RWPE1 (cell line): ENCODE results near the gene DOCK9.

Source experiments
- CTCF ChIA-PET: fragments of 350-600 bp; sonication (Branson Sonifier 250); formaldehyde crosslinking; extraction: SDS; loops from one replicate; lab custom pipeline; 2021; lab: Yijun Ruan, JAX
- POLR2A ChIA-PET: fragments of 400-600 bp; formaldehyde crosslinking; extraction: SDS; loops from one replicate; lab custom pipeline; 2020; ENCODE audit warnings: antibody characterized with exemption; ENCODE audit not compliant: low non-redundant PET; lab: Yijun Ruan, JAX
- DNase-seq: peaks from one replicate; pipeline ENCODE4 v3.0.0; 2012; ENCODE audit warnings: low spot score
- H3K27ac ChIP-seq: fragments of 450-650 bp; 2 replicates; pipeline ENCODE4 v1.5.1; 2017
- TF ChIP-seq, protein P1 (sequence below): fragments of 450-650 bp; conservative IDR thresholded peaks from 2 replicates; pipeline ENCODE4 v1.5.1; 2017; ENCODE audit warnings: low read depth, mild to moderate bottlenecking

DOCK9 gene

GRCh38 chr13:98772794-98773452 lies 204.9 kb downstream of the DOCK9 start:
- H3K27ac ChIP-seq: no peak overlapping the region
- DNase-seq: no peak
- TF ChIP-seq, protein P1, sequence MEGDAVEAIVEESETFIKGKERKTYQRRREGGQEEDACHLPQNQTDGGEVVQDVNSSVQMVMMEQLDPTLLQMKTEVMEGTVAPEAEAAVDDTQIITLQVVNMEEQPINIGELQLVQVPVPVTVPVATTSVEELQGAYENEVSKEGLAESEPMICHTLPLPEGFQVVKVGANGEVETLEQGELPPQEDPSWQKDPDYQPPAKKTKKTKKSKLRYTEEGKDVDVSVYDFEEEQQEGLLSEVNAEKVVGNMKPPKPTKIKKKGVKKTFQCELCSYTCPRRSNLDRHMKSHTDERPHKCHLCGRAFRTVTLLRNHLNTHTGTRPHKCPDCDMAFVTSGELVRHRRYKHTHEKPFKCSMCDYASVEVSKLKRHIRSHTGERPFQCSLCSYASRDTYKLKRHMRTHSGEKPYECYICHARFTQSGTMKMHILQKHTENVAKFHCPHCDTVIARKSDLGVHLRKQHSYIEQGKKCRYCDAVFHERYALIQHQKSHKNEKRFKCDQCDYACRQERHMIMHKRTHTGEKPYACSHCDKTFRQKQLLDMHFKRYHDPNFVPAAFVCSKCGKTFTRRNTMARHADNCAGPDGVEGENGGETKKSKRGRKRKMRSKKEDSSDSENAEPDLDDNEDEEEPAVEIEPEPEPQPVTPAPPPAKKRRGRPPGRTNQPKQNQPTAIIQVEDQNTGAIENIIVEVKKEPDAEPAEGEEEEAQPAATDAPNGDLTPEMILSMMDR: no peak
- ChIA-PET CTCF (interaction anchor here (0.6 kb wide), 1 partner anchor 832 kb away, joined by 3 read pairs; no protein-coding TSS in a partner anchor), POLR2A (no interaction called here)

GRCh38 chr13:98771838-98772611 lies 205.8 kb downstream of the DOCK9 start:
- H3K27ac ChIP-seq: no peak overlapping the region
- CTCF ChIA-PET: interaction anchor here (0.5 kb wide), 1 partner anchor 9 kb away, joined by 4 read pairs; no protein-coding TSS in a partner anchor
- no peak for DNase-seq
- TF ChIP-seq, protein P1: no peak
- POLR2A ChIA-PET: no interaction called here

- no peak overlapping the region for H3K27ac ChIP-seq
- TF ChIP-seq, protein P1: no peak
- POLR2A ChIA-PET: no interaction called here
- no peak for DNase-seq
- CTCF ChIA-PET: no interaction called here
Measured at GRCh38 chr13:98769736-98770135, 208.1 kb downstream of the DOCK9 start.

DNA sequence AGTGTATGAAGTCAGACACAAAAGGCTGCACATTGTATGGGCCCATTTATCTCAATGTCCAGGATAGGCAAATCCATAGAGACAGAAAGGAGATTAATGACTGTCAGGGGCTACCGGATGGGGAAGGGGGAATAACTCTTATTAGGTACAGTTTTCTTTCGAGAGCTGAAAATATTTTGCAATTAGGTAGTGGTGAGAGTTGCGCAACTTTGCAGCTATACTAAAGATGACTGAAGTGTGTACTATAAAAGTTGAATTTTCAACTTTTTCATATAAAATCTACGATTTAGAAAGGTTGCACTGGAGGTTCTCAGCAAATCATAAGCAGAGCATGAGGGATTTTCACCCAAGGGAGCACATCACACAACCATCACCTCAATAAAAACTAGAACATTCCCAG lies 209.3 kb downstream of the DOCK9 start:
- no peak for DNase-seq
- CTCF ChIA-PET: no interaction called here
- TF ChIP-seq, protein P1: no peak
- H3K27ac ChIP-seq: no peak overlapping the region
- POLR2A ChIA-PET: no interaction called here

GRCh38 chr13:98766697-98767096 lies 211.2 kb downstream of the DOCK9 start:
- ChIA-PET POLR2A (no interaction called here), CTCF (no interaction called here)
- TF ChIP-seq, protein P1: no peak
- H3K27ac ChIP-seq: no peak overlapping the region
- no peak for DNase-seq

DNA sequence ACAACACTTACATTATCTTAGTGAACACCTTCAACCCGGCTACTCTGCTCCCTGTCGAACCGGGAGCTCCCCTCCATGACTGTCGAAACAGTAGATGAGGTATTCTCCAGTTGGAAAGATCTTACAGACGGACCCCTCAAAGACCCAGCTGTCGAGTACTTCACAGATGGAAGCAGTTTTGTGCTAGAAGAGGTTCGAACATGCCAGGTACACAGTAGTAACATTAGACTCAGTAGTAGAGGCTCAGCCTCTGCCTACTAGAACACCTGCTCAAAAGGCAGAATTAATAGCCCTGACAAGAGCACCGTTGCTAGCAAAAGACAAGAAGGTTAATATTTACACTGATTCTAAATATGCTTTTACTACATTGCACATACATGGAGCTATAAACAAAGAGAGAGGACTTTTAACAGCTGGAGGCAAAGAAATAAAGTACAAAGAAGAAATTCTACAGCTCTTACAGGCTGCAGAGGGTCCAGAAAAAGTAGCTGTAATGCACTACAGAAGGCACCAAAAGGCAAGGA lies 211.8 kb downstream of the DOCK9 start:
- POLR2A ChIA-PET: no interaction called here
- no peak for DNase-seq

More for the DNA sequence above, 211.8 kb downstream of the DOCK9 start:
- no peak overlapping the region for H3K27ac ChIP-seq
- CTCF ChIA-PET: no interaction called here
- TF ChIP-seq, protein P1: no peak
